Colonic mucosa (tissue), 4 donors: ENCODE data around the gene LRPPRC. TPM values are rescaled to one million over a fixed set of nuclear protein-coding genes. Genes with fewer than 3 reads are reported as not detected.

Source experiments
- DNase-seq: peaks from one replicate; pipeline ENCODE4 v3.0.0-alpha.2; 2020
- H3K27ac ChIP-seq: fragments of 200-600 bp; one replicate; pipeline ENCODE4 v1.8.0; 2021
- H3K27me3 ChIP-seq: fragments of 200-600 bp; one replicate; pipeline ENCODE4 v1.8.0; 2021
- H3K36me3 ChIP-seq: fragments of 200-600 bp; one replicate; pipeline ENCODE4 v1.8.0; 2021
- H3K4me1 ChIP-seq: fragments of 200-600 bp; one replicate; pipeline ENCODE4 v1.8.0; 2021; ENCODE audit warnings: mild to moderate bottlenecking
- H3K4me3 ChIP-seq: fragments of 200-600 bp; one replicate; pipeline ENCODE4 v1.8.0; 2021
- H3K9ac ChIP-seq, 2 donors: one replicate each; pipeline ENCODE4 v1.7.0; 2013; ENCODE audit warnings: control low read depth in 2 of 2, low read depth in 2 of 2, low read length in 2 of 2
- H3K9me3 ChIP-seq: fragments of 200-600 bp; one replicate; pipeline ENCODE4 v1.8.0; 2021
- intact Hi-C: fragments of 100-400 bp; cut with DNase I; formaldehyde crosslinking; loops from one replicate; pipeline ENCODE4 v1.14.1; 2022
- total RNA-seq, 2 donors: library from RNA; stranded (reverse); fragmentation: NEBNext Ultra II Directional in 1 of 2; extraction: Animal tissue kit (Norgen Biotek cat#: 25700) in 1 of 2; gene quantifications; one replicate each; pipeline ENCODE4 v1.2.1, GENCODE V29; 2021
- TF ChIP-seq, protein P1 (sequence below): fragments of 200-600 bp; IDR thresholded peaks from one replicate; pipeline ENCODE4 v1.8.0; 2022; ENCODE audit warnings: antibody characterized with exemption, mild to moderate bottlenecking
- donor health status: healthy.
- donor health status: DM: no; HTN: no; CAD: no.
- donor health status: DM: no; HTN: no; CAD: no.

LRPPRC gene
- total RNA-seq, 2 donors from 2014 or later, result 106 to 131 TPM

DNA sequence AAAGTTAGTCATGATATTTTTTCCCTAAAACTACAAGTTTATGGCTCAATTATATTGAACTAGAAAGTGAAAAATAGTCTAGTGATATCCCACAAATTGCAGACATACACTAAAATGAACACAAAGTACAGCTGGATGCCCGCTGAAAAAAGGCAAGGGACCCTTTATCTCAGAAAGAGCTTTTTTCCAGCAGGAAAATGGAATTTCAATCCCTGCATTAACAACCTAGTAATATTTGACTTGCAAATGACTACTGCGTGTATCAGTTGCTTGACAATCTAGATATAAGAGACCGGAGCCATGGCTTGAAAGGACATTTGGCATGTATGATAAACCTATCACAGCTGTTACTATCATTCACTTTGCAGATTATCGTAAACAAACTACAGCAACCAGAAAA is 49.1 kb downstream of the LRPPRC start:
- H3K4me3 ChIP-seq, result no peak overlapping the region
- no peak overlapping the region for H3K9ac ChIP-seq
- no peaks in the 10 kb centered on the region for H3K9me3 ChIP-seq
- intact Hi-C loops, result no loop called here
- TF ChIP-seq, protein P1, sequence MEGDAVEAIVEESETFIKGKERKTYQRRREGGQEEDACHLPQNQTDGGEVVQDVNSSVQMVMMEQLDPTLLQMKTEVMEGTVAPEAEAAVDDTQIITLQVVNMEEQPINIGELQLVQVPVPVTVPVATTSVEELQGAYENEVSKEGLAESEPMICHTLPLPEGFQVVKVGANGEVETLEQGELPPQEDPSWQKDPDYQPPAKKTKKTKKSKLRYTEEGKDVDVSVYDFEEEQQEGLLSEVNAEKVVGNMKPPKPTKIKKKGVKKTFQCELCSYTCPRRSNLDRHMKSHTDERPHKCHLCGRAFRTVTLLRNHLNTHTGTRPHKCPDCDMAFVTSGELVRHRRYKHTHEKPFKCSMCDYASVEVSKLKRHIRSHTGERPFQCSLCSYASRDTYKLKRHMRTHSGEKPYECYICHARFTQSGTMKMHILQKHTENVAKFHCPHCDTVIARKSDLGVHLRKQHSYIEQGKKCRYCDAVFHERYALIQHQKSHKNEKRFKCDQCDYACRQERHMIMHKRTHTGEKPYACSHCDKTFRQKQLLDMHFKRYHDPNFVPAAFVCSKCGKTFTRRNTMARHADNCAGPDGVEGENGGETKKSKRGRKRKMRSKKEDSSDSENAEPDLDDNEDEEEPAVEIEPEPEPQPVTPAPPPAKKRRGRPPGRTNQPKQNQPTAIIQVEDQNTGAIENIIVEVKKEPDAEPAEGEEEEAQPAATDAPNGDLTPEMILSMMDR, result no peak
- no peaks in the 10 kb centered on the region for H3K36me3 ChIP-seq
- DNase-seq, result no peak
- no peak overlapping the region for H3K27ac ChIP-seq
- no peaks in the 10 kb centered on the region for H3K27me3 ChIP-seq
- H3K4me1 ChIP-seq, result no peaks in the 10 kb centered on the region

DNA sequence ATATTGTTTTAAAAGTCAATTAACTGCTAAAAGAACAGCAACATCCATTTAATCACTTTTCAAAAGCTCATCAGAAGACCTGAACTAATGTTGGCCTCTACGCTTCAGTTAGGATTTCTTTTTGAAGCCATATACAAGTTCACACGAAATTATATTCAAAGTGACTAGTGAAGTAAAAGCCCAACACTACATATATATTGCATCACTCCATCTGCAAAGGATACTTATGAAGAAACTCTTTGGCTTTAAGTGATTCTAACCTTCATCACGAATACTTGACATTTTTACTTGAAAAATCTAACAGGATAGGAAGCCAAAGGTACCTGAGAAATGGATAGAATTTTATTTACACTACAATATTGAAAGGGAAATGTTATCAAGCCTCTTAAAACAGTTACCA is 50.4 kb downstream of the LRPPRC start:
- H3K36me3 ChIP-seq, result no peaks in the 10 kb centered on the region
- H3K9ac ChIP-seq, result no peak overlapping the region
- DNase-seq, result no peak
- no peaks in the 10 kb centered on the region for H3K9me3 ChIP-seq
- TF ChIP-seq, protein P1, result no peak
- H3K4me1 ChIP-seq, result no peaks in the 10 kb centered on the region
- intact Hi-C loops, result no loop called here
- H3K27me3 ChIP-seq, result no peaks in the 10 kb centered on the region
- no peak overlapping the region for H3K27ac ChIP-seq
- H3K4me3 ChIP-seq, result no peak overlapping the region

DNA sequence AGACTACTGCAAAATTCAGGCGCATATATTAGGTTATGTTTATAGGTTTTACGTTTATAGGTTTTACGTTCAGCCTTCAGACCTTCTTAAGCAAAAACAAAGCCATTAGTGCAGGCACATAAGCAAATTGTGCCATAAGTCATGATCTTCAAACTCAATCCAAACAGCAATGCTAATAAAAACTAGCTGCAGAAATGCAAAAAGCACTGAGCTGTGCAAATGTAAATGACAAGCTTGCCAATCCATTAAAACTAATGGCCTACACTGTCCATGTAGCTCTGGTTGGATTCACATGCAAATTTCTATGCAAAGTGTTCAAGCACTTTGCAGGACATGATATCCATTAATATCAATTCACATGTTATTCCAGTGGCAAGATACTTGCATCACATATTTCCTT is 50.9 kb downstream of the LRPPRC start:
- Histone ChIP-seq H3K27ac (no peak overlapping the region), H3K9ac (no peak overlapping the region), H3K36me3 (no peaks in the 10 kb centered on the region), H3K27me3 (no peaks in the 10 kb centered on the region), H3K4me1 (no peaks in the 10 kb centered on the region), H3K9me3 (no peaks in the 10 kb centered on the region), H3K4me3 (no peak overlapping the region)
- no peak for DNase-seq
- intact Hi-C loops, result loop anchor here (5.0 kb wide), 1 partner anchor 32 kb away; no protein-coding TSS in a partner anchor
- TF ChIP-seq, protein P1, result no peak

DNA sequence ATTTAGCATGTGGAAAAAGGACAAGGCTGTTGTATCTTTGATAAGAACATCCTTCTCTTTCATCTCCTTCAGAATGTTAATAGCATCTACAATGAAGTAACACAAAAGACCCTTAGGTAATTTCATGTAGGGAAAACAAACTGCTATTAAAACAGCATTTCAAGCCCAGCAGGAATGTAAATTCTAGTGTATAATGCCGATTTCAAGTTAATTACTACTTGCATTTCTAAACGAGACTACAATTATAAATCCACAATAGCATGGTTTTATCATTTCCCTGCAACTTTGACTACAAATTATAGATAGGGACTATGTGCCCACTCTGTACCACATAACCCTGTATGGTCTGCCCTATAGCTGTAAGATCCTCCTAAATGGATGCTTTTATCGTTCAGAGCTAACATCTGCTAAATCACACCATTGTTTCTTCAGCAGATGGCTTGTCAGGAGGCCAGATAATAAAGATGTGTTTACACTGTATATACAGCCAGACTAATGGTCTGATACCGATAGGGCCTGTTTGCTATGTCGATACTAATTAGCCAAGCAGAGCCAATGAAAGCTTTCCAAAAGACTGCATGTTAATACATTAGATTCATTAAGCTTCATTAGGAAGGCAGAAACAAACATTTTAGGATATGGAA is 51.9 kb downstream of the LRPPRC start:
- no peak for DNase-seq
- Histone ChIP-seq H3K27me3 (no peaks in the 10 kb centered on the region), H3K27ac (no peak overlapping the region), H3K4me1 (no peaks in the 10 kb centered on the region), H3K36me3 (no peaks in the 10 kb centered on the region), H3K9ac (no peak overlapping the region), H3K4me3 (no peak overlapping the region), H3K9me3 (no peaks in the 10 kb centered on the region)
- intact Hi-C loops, result loop anchor here (5.0 kb wide), 1 partner anchor 33 kb away; no protein-coding TSS in a partner anchor
- TF ChIP-seq, protein P1, result no peak

DNA sequence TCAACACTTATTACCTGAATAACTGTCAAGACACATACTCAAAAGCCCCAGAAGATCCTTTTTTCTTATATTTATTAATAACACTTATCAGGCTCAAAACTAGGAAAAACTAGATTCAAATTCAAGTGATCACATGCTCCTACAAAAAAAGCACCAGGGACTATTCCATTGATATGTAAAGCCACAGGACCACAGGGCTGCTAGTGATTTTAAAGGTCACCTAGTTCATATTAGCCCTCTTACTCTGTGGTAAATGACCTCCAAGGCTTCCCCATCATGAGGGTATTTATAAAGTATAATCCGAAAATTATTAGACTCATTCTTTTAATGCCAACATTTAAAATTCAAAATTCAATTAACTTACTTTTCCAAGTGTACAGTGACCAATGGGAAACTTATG is 52.5 kb downstream of the LRPPRC start:
- Histone ChIP-seq H3K27me3 (no peaks in the 10 kb centered on the region), H3K9ac (no peak overlapping the region), H3K4me3 (no peak overlapping the region), H3K27ac (no peak overlapping the region), H3K4me1 (no peaks in the 10 kb centered on the region), H3K9me3 (no peaks in the 10 kb centered on the region), H3K36me3 (no peaks in the 10 kb centered on the region)
- no peak for DNase-seq
- TF ChIP-seq, protein P1, result no peak
- intact Hi-C loops, result loop anchor here (5.0 kb wide), 1 partner anchor 34 kb away; no protein-coding TSS in a partner anchor
